ENCODE results near the gene NOVA2. TPM values are rescaled to one million over a fixed set of nuclear protein-coding genes. Genes with fewer than 3 reads are reported as not detected.

Gene NOVA2
- total and polyA plus RNA-seq, 2 donors (not counting 3 experiments of a cell fraction or from before 2014, with no cell fraction given), result 5.6 to 34.2 TPM

- Histone ChIP-seq H4K20me1 (replicated peaks; ENCODE audit: control insufficient read depth, extremely low read depth, insufficient read depth, low read length) (no peaks in the 10 kb centered on the region), H3K9me3 (replicated peaks; ENCODE audit: control insufficient read depth, insufficient read depth, low read length) (no peaks in the 10 kb centered on the region), H3K27ac (ENCODE audit: insufficient read depth, low read depth, low read length) (no peak overlapping the region), H2AFZ (ENCODE audit: low read depth, low read length) (no peak overlapping the region), H3K9me1 (replicated peaks; ENCODE audit: control insufficient read depth, extremely low read depth, insufficient read depth, low read length) (no peaks in the 10 kb centered on the region), H3K9ac (replicated peaks; ENCODE audit: extremely low read depth, insufficient read depth, low read length) (no peak overlapping the region), H3K79me2 (ENCODE audit: control insufficient read depth, insufficient read depth, low read length) (no peaks in the 10 kb centered on the region), H3K4me2 (ENCODE audit: insufficient read depth, low read length) (no peak overlapping the region), H3K36me3 (ENCODE audit: control insufficient read depth in 2 of 2, extremely low read depth in 1 of 2, insufficient read depth in 2 of 2, low read length in 2 of 2) (no peaks in the 10 kb centered on the region), H3K4me1 (ENCODE audit: control insufficient read depth, extremely low read depth, insufficient read depth, low read length) (peaks cover 7% of the 10 kb centered on the region), H3K4me3 (replicated peaks in 1 of 3; ENCODE audit: insufficient read depth in 1 of 3, low read depth in 1 of 3, low read length in 3 of 3) (no peak overlapping the region), H3K27me3 (ENCODE audit: control insufficient read depth in 2 of 2, insufficient read depth in 2 of 2, low read length in 2 of 2) (no peaks in the 10 kb centered on the region)
- ChIA-PET POLR2A (no interaction called here), CTCF (no interaction called here)
- TF ChIP-seq FOS (IDR thresholded peaks at IDR 0.05; ENCODE audit: borderline replicate concordance, insufficient read depth, low read length), result no peak
- TF ChIP-seq EZH2 (IDR thresholded peaks at IDR 0.05; ENCODE audit: borderline replicate concordance, low read depth, low read length, severe bottlenecking), result no peak
- no peak for TF ChIP-seq GATA2 (IDR thresholded peaks at IDR 0.05; ENCODE audit: insufficient read depth, insufficient read length, low read depth, low read length)
- no peak for TF ChIP-seq MYC (IDR thresholded peaks at IDR 0.05; ENCODE audit: low read depth, low read length)
- no peak for TF ChIP-seq JUN (IDR thresholded peaks at IDR 0.05; ENCODE audit: borderline replicate concordance, insufficient read depth, insufficient read length, low read depth)
- no peak for TF ChIP-seq MAX (IDR thresholded peaks at IDR 0.05; ENCODE audit: insufficient read depth, insufficient read length)
- TF ChIP-seq POLR2A (IDR thresholded peaks at IDR 0.05; ENCODE audit: low read depth, low read length), result no peak
- no peak for TF ChIP-seq CTCF (IDR thresholded peaks at IDR 0.05; ENCODE audit: extremely low read depth in 1 of 2, insufficient read depth in 1 of 2, low read depth in 1 of 2, low read length in 2 of 2)
- DNase-seq (ENCODE audit: low read depth, low spot score) (no peak), FAIRE-seq (no peak)
- intact Hi-C loops (cut with micrococcal nuclease) (no loop called here), dilution Hi-C loops (cut with MboI; ENCODE audit: extremely low pct_ligation_motif_present, low sequenced_read_pairs) (no loop called here)
- BruUV-seq (replicated peaks), result no TSS peak
Measured at GRCh38 chr19:45905011-45905410, 68.7 kb downstream of the NOVA2 start.
